ENCODE measurements around the gene CMTM1. TPM values are rescaled to one million over a fixed set of nuclear protein-coding genes. Genes with fewer than 3 reads are reported as not detected.

CMTM1 gene
- total RNA-seq, 1 experiment from 2014 or later: 7.1 TPM

GRCh38 chr16:66605177-66605978, 39.1 kb downstream of the CMTM1 start:
- peak overlapping the region; percentile 60 for H3K4me3 ChIP-seq (ENCODE audit: low read depth in 2 of 2, low read length in 2 of 2)
- peak overlapping the region; percentile 65 for H3K27ac ChIP-seq (ENCODE audit: low read length)
- no peaks in the 10 kb centered on the region for H3K9me3 ChIP-seq (ENCODE audit: control insufficient read depth, insufficient read depth, low read depth, low read length)
- H3K27me3 ChIP-seq (ENCODE audit: control insufficient read depth, insufficient read depth, low read length): no peaks in the 10 kb centered on the region
- H3K4me1 ChIP-seq (ENCODE audit: control insufficient read depth, insufficient read depth, low read length): peaks cover 21% of the 10 kb centered on the region
- BruUV-seq (replicated peaks): no TSS peak
- DNase-seq (ENCODE audit: low read depth, low spot score) (no peak), ATAC-seq (peak; percentile 46)
- POLR2A ChIA-PET: no interaction called here
- TF ChIP-seq POLR2AphosphoS5 (IDR thresholded peaks at IDR 0.05; ENCODE audit: low read depth, low read length) (no peak), CTCF (IDR thresholded peaks at IDR 0.05) (no peak), TCF7L2 (IDR thresholded peaks at IDR 0.05; ENCODE audit: low read depth, low read length) (no peak), SIN3A (IDR thresholded peaks at IDR 0.05; ENCODE audit: borderline replicate concordance, insufficient read depth, low read depth, low read length) (no peak)
- TF ChIP-seq, protein P1, sequence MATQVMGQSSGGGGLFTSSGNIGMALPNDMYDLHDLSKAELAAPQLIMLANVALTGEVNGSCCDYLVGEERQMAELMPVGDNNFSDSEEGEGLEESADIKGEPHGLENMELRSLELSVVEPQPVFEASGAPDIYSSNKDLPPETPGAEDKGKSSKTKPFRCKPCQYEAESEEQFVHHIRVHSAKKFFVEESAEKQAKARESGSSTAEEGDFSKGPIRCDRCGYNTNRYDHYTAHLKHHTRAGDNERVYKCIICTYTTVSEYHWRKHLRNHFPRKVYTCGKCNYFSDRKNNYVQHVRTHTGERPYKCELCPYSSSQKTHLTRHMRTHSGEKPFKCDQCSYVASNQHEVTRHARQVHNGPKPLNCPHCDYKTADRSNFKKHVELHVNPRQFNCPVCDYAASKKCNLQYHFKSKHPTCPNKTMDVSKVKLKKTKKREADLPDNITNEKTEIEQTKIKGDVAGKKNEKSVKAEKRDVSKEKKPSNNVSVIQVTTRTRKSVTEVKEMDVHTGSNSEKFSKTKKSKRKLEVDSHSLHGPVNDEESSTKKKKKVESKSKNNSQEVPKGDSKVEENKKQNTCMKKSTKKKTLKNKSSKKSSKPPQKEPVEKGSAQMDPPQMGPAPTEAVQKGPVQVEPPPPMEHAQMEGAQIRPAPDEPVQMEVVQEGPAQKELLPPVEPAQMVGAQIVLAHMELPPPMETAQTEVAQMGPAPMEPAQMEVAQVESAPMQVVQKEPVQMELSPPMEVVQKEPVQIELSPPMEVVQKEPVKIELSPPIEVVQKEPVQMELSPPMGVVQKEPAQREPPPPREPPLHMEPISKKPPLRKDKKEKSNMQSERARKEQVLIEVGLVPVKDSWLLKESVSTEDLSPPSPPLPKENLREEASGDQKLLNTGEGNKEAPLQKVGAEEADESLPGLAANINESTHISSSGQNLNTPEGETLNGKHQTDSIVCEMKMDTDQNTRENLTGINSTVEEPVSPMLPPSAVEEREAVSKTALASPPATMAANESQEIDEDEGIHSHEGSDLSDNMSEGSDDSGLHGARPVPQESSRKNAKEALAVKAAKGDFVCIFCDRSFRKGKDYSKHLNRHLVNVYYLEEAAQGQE (IDR thresholded peaks at IDR 0.05; ENCODE audit: insufficient read depth in 1 of 2, low read depth in 2 of 2, low read length in 1 of 2): no peak
- peaks cover 4% of the 10 kb centered on the region; the same call in 1 of the 2 replicates for H3K36me3 ChIP-seq (ENCODE audit: control insufficient read depth, insufficient read depth, low read length)
- CTCF ChIA-PET: no interaction called here
- in situ Hi-C loops (cut with HindIII; ENCODE audit: low pct_unique_long_range_greater_than_20kb, low sequenced_read_pairs) (no loop called here), intact Hi-C loops (cut with micrococcal nuclease; ENCODE audit: unreplicated experiment) (loop anchor here (10.0 kb wide), 1 partner anchor 201 kb away; no protein-coding TSS in a partner anchor)

GRCh38 chr16:66605979-66606751, 39.9 kb downstream of the CMTM1 start:
- intact Hi-C loops (cut with micrococcal nuclease; ENCODE audit: unreplicated experiment): loop anchor here (10.0 kb wide), 1 partner anchor 201 kb away; no protein-coding TSS in a partner anchor
- peak overlapping the region; percentile 65 for H3K27ac ChIP-seq (ENCODE audit: low read length)
- ChIA-PET POLR2A (no interaction called here), CTCF (no interaction called here)
- H3K27me3 ChIP-seq (ENCODE audit: control insufficient read depth, insufficient read depth, low read length): no peaks in the 10 kb centered on the region
- DNase-seq (ENCODE audit: low read depth, low spot score): no peak
- H3K9me3 ChIP-seq (ENCODE audit: control insufficient read depth, insufficient read depth, low read depth, low read length): no peaks in the 10 kb centered on the region
- H3K4me1 ChIP-seq (ENCODE audit: control insufficient read depth, insufficient read depth, low read length): peaks cover 21% of the 10 kb centered on the region
- in situ Hi-C loops (cut with HindIII; ENCODE audit: low pct_unique_long_range_greater_than_20kb, low sequenced_read_pairs): no loop called here
- TF ChIP-seq SIN3A (IDR thresholded peaks at IDR 0.05; ENCODE audit: borderline replicate concordance, insufficient read depth, low read depth, low read length) (no peak), POLR2AphosphoS5 (IDR thresholded peaks at IDR 0.05; ENCODE audit: low read depth, low read length) (no peak), TCF7L2 (IDR thresholded peaks at IDR 0.05; ENCODE audit: low read depth, low read length) (no peak), CTCF (IDR thresholded peaks at IDR 0.05) (no peak)
- TF ChIP-seq, protein P1 (IDR thresholded peaks at IDR 0.05; ENCODE audit: insufficient read depth in 1 of 2, low read depth in 2 of 2, low read length in 1 of 2): no peak
- TSS peak; percentile 73 for BruUV-seq (replicated peaks)
- H3K36me3 ChIP-seq (ENCODE audit: control insufficient read depth, insufficient read depth, low read length): peaks cover 4% of the 10 kb centered on the region; the same call in 1 of the 2 replicates
- ATAC-seq: no peak
- H3K4me3 ChIP-seq (ENCODE audit: low read depth in 2 of 2, low read length in 2 of 2): peak overlapping the region; percentile 60

Data from Panc1 (cell line).